OCI-LY1 (cell line): ENCODE measurements around the gene SIRPB2.

ENCODE experiments used
- H2AFZ ChIP-seq: fragments of 200-600 bp; sonication (generic), shearing (Covaris generic); 2 replicates; pipeline ENCODE4 v1.6.0; 2014; ENCODE audit warnings: antibody characterized with exemption, mild to moderate bottlenecking, low read length
- H3F3A ChIP-seq: fragments of 200-600 bp; sonication (generic), shearing (Covaris generic); 2 replicates; pipeline ENCODE4 v1.6.0; 2014; ENCODE audit warnings: mild to moderate bottlenecking, antibody characterized with exemption, low read length, moderate library complexity; ENCODE audit not compliant: insufficient read depth
- H3K27ac ChIP-seq: fragments of 200-600 bp; sonication (generic); 2 replicates; pipeline ENCODE4 v1.5.1; 2014; ENCODE audit warnings: low read length, mixed run types, mild to moderate bottlenecking, low read depth; ENCODE audit not compliant: poor library complexity, severe bottlenecking
- H3K27me3 ChIP-seq: fragments of 200-600 bp; sonication (generic); 2 replicates; pipeline ENCODE4 v1.6.0; 2014; ENCODE audit warnings: antibody characterized with exemption, mild to moderate bottlenecking, low read length, moderate library complexity; ENCODE audit not compliant: insufficient read depth
- H3K36me3 ChIP-seq: fragments of 200-600 bp; sonication (generic); 2 replicates; pipeline ENCODE4 v1.6.1; 2014; ENCODE audit warnings: mild to moderate bottlenecking, antibody characterized with exemption, low read length, moderate library complexity, mixed read lengths; ENCODE audit not compliant: insufficient read depth
- H3K4me1 ChIP-seq: fragments of 200-600 bp; sonication (generic); 2 replicates; pipeline ENCODE4 v1.5.1; 2014; ENCODE audit warnings: mild to moderate bottlenecking, low read length, moderate library complexity; ENCODE audit not compliant: insufficient read depth, severe bottlenecking
- H3K4me2 ChIP-seq: fragments of 200-600 bp; sonication (generic), shearing (Covaris generic); 2 replicates; pipeline ENCODE4 v1.6.1; 2014; ENCODE audit warnings: low read length
- H3K4me3 ChIP-seq: fragments of 200-600 bp; sonication (generic); 2 replicates; pipeline ENCODE4 v1.5.1; 2014; ENCODE audit warnings: low read length, low read depth, mild to moderate bottlenecking, mixed read lengths; ENCODE audit not compliant: poor library complexity, severe bottlenecking
- H3K79me2 ChIP-seq: fragments of 200-600 bp; shearing (Covaris generic); 2 replicates; pipeline ENCODE4 v1.6.1; 2016; ENCODE audit warnings: mixed run types, low read length, mixed read lengths; ENCODE audit not compliant: insufficient read depth
- H3K9ac ChIP-seq: fragments of 200-600 bp; sonication (generic), shearing (Covaris generic); 2 replicates; pipeline ENCODE4 v1.6.1; 2014; ENCODE audit warnings: mild to moderate bottlenecking, low read length, mixed read lengths
- H3K9me2 ChIP-seq: fragments of 200-600 bp; sonication (generic), shearing (Covaris generic); 2 replicates; pipeline ENCODE4 v1.6.1; 2014; ENCODE audit warnings: low read depth, mild to moderate bottlenecking, low read length, mixed read lengths
- H3K9me3 ChIP-seq: fragments of 200-600 bp; shearing (Covaris generic); 2 replicates; pipeline ENCODE4 v1.6.1; 2014; ENCODE audit warnings: low read length, mixed read lengths
- H4K20me1 ChIP-seq: fragments of 200-600 bp; sonication (generic), shearing (Covaris generic); 2 replicates; pipeline ENCODE4 v1.6.0; 2016; ENCODE audit warnings: mild to moderate bottlenecking, low read length; ENCODE audit not compliant: insufficient read depth
- EZH2 ChIP-seq: fragments of 200-600 bp; sonication (generic), shearing (Covaris generic); IDR thresholded peaks from 2 replicates; pipeline ENCODE4 v1.8.0; 2017; ENCODE audit warnings: borderline replicate concordance, mixed run types, mild to moderate bottlenecking, antibody characterized with exemption, low read length, moderate library complexity, mixed read lengths
- TF ChIP-seq, protein P1 (sequence below): fragments of 200-600 bp; sonication (generic), shearing (Covaris generic); IDR thresholded peaks from 2 replicates; pipeline ENCODE4 v1.5.1; 2017; ENCODE audit warnings: mild to moderate bottlenecking, antibody characterized with exemption, low read length, moderate library complexity, mixed read lengths

Gene SIRPB2

DNA sequence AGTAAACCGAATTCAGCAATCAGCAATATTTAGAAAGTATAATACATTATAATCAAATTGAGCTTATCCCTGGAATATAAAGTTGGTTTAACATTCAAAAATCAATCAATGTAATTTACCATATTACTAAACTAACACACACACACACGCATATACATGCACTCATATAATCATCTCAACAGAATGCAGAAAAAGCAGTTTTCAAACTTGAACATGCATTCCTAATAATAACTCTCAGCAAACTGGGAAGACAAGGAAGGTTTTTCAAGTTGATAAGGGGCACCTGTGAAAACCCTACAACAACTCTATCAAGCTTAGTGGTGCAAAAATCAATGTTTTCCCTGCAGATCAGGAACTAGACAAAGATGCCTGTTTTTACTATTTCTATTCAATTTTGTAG lies 4.7 kb downstream of the SIRPB2 start:
- H3K27me3 ChIP-seq: 0 out of 2 replicates have a peak, but pooled peaks cover 5% of the 10 kb centered on the region
- H3K9me2 ChIP-seq: no peaks in the 10 kb centered on the region
- H4K20me1 ChIP-seq: no peaks in the 10 kb centered on the region
- no peaks in the 10 kb centered on the region for H3K4me1 ChIP-seq
- no peak overlapping the region for H3K9ac ChIP-seq
- H3K9me3 ChIP-seq: no peaks in the 10 kb centered on the region
- H3K4me2 ChIP-seq: no peak overlapping the region
- H3K79me2 ChIP-seq: no peaks in the 10 kb centered on the region
- no peak overlapping the region for H2AFZ ChIP-seq
- no peaks in the 10 kb centered on the region for H3F3A ChIP-seq
- H3K4me3 ChIP-seq: no peak overlapping the region
- no peak overlapping the region for H3K27ac ChIP-seq
- TF ChIP-seq, protein P1, sequence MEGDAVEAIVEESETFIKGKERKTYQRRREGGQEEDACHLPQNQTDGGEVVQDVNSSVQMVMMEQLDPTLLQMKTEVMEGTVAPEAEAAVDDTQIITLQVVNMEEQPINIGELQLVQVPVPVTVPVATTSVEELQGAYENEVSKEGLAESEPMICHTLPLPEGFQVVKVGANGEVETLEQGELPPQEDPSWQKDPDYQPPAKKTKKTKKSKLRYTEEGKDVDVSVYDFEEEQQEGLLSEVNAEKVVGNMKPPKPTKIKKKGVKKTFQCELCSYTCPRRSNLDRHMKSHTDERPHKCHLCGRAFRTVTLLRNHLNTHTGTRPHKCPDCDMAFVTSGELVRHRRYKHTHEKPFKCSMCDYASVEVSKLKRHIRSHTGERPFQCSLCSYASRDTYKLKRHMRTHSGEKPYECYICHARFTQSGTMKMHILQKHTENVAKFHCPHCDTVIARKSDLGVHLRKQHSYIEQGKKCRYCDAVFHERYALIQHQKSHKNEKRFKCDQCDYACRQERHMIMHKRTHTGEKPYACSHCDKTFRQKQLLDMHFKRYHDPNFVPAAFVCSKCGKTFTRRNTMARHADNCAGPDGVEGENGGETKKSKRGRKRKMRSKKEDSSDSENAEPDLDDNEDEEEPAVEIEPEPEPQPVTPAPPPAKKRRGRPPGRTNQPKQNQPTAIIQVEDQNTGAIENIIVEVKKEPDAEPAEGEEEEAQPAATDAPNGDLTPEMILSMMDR: no peak
- TF ChIP-seq EZH2: no peak
- H3K36me3 ChIP-seq: no peaks in the 10 kb centered on the region

GRCh38 chr20:1484438-1485116 lies 6.6 kb downstream of the SIRPB2 start:
- no peak overlapping the region for H3K27ac ChIP-seq

DNA sequence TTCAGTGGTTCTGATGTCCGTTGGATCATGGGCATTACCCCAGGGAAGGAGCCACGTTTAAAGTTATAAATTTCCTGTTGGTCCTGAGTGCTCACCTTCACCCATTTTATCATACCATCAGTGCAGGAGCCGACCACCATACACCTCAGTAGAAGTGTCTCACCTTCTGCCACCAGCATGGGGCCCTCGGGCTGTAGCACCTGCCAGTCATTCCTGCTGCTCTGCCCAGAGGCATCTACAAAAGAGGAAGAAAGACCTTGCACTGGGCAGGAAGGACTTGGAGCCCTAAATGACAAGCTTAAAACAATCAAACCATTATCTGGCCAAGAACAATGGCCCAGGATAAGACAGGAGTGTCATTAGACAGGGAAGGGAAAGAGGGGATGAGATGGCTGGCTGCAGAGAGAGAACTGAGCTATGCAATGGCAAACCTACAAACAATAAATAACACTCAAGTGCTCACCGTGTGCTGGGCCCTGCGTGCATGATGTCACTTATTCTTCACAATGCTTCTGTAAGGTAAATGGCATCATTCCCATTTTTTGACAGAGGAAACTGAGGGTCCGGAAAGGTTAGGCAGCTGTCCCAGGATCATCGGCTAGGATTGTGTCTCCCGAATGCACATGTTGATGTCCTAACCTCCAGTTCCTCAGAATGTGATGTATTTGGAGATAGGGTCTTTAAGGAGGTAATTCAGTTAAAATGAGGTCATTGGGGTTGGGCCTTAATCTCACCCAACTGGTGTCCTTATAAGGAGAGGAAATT lies 11.2 kb downstream of the SIRPB2 start:
- no peak for TF ChIP-seq EZH2
- TF ChIP-seq, protein P1: no peak
- no peaks in the 10 kb centered on the region; the same call in 1 of the 2 replicates for H3K27me3 ChIP-seq
- H3K79me2 ChIP-seq: no peaks in the 10 kb centered on the region
- no peak overlapping the region for H3K27ac ChIP-seq
- H3K9me2 ChIP-seq: no peaks in the 10 kb centered on the region
- no peaks in the 10 kb centered on the region for H3K4me1 ChIP-seq
- no peaks in the 10 kb centered on the region for H3F3A ChIP-seq
- no peak overlapping the region for H3K4me2 ChIP-seq
- no peak overlapping the region for H3K9ac ChIP-seq
- H2AFZ ChIP-seq: no peak overlapping the region
- H3K9me3 ChIP-seq: no peaks in the 10 kb centered on the region
- no peak overlapping the region for H3K4me3 ChIP-seq
- H3K36me3 ChIP-seq: no peaks in the 10 kb centered on the region
- no peaks in the 10 kb centered on the region for H4K20me1 ChIP-seq

More at GRCh38 chr20:1484438-1485116, 6.6 kb downstream of the SIRPB2 start:
- H3K27me3 ChIP-seq: no peaks in the 10 kb centered on the region
- no peaks in the 10 kb centered on the region for H4K20me1 ChIP-seq
- H3K9me3 ChIP-seq: no peaks in the 10 kb centered on the region
- H3K4me2 ChIP-seq: no peak overlapping the region
- TF ChIP-seq, protein P1: no peak
- no peak for TF ChIP-seq EZH2
- no peaks in the 10 kb centered on the region for H3F3A ChIP-seq
- no peaks in the 10 kb centered on the region for H3K4me1 ChIP-seq
- H3K9me2 ChIP-seq: no peaks in the 10 kb centered on the region
- no peaks in the 10 kb centered on the region for H3K79me2 ChIP-seq
- no peaks in the 10 kb centered on the region for H3K36me3 ChIP-seq
- H2AFZ ChIP-seq: no peak overlapping the region
- H3K4me3 ChIP-seq: no peak overlapping the region
- H3K9ac ChIP-seq: no peak overlapping the region
